ENCODE measurements around the gene HTR4. TPM values are rescaled to one million over a fixed set of nuclear protein-coding genes. Genes with fewer than 3 reads are reported as not detected.
"Not testable (repeated sequence)": the region's sequence is repeated elsewhere in the genome, so short reads cannot be mapped to it uniquely, and the experiment has no call there.

The HTR4 gene
- total RNA-seq, 2 experiments from 2014 or later: not detected

DNA sequence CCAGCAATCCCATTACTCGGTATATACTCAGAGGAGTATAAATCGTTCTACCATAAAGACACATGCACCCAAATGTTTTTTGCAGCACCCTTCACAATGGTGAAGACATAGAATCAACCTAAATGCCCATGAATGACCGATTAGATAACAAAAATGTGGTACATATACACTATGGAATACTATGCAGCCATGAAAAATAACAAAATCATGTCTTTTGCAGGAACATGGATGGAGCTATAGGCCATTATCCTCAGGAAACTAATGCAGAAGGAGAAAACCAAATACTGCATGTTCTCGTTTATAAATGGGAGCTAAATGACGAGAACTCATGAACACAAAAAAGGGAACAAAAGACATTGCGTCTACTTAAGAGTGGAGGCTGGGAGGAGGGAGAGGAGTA lies 114.5 kb downstream of the HTR4 start:
- intact Hi-C loops (cut with micrococcal nuclease): no loop called here
- Mint-ChIP-seq H3K9me3 (peaks cover 4% of the 10 kb centered on the region), H3K27me3 (peaks cover 15% of the 10 kb centered on the region), H3K4me3 (no peak overlapping the region), H3K4me1 (ENCODE audit: low read depth) (no peaks in the 10 kb centered on the region), H3K36me3 (ENCODE audit: low read depth) (no peaks in the 10 kb centered on the region), H3K27ac (no peak overlapping the region)
- TF ChIP-seq, protein P1, sequence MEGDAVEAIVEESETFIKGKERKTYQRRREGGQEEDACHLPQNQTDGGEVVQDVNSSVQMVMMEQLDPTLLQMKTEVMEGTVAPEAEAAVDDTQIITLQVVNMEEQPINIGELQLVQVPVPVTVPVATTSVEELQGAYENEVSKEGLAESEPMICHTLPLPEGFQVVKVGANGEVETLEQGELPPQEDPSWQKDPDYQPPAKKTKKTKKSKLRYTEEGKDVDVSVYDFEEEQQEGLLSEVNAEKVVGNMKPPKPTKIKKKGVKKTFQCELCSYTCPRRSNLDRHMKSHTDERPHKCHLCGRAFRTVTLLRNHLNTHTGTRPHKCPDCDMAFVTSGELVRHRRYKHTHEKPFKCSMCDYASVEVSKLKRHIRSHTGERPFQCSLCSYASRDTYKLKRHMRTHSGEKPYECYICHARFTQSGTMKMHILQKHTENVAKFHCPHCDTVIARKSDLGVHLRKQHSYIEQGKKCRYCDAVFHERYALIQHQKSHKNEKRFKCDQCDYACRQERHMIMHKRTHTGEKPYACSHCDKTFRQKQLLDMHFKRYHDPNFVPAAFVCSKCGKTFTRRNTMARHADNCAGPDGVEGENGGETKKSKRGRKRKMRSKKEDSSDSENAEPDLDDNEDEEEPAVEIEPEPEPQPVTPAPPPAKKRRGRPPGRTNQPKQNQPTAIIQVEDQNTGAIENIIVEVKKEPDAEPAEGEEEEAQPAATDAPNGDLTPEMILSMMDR (IDR thresholded peaks at IDR 0.05): no peak
- ATAC-seq: no peak
- ChIA-PET CTCF (interaction anchor here (3.1 kb wide), 1 partner anchor 191 kb away, joined by 8 read pairs; no protein-coding TSS in a partner anchor), POLR2A (no interaction called here)
- DNase-seq: no peak

- no peak overlapping the region for H3K27ac Mint-ChIP-seq
- no peak for ATAC-seq
- intact Hi-C loops (cut with micrococcal nuclease): no loop called here
- H3K9me3 Mint-ChIP-seq: peaks cover 5% of the 10 kb centered on the region
- peaks cover 24% of the 10 kb centered on the region for H3K27me3 Mint-ChIP-seq
- ChIA-PET CTCF (interaction anchor here (1.5 kb wide), 1 partner anchor 196 kb away, joined by 3 read pairs; no protein-coding TSS in a partner anchor), POLR2A (no interaction called here)
- no peaks in the 10 kb centered on the region for H3K36me3 Mint-ChIP-seq (ENCODE audit: low read depth)
- TF ChIP-seq, protein P1 (IDR thresholded peaks at IDR 0.05): no peak
- H3K4me3 Mint-ChIP-seq: no peak overlapping the region
- no peaks in the 10 kb centered on the region for H3K4me1 Mint-ChIP-seq (ENCODE audit: low read depth)
- DNase-seq: no peak
Observed at GRCh38 chr5:148535190-148535589, 119.1 kb downstream of the HTR4 start.

DNA sequence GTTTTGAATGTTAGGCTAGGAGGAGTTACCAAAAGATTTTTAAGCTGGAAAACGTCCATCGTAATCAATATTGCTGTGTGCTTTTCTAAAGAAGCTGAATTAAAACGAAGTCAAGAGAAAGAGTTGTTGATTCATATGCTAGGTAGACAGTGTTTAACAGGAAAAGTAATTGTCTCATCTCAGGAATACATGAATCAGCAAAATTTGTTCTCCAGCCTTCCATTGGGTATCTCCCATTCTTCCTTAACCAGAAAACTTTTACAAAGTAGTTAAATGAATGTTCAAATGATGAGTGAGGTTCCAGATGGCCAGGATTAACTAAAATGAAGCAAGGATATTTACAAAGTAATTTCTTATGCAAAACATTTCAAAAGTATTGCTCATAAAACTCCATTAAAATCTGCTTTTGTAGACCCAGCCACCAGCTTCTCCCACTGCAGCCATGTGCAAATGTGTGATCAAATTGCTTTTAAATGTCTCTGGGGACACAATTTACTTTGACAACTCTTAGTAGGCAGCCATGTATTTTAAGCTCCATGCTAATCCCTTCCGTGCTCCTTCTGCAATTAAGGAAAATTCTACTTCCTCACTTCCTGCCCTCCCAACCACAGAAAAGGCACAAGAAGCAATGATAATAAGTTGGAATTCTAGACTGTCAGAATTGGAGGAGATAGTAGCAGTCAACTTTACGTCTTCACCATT lies 121.2 kb downstream of the HTR4 start:
- POLR2A ChIA-PET: no interaction called here
- DNase-seq (no peak), ATAC-seq (no peak)
- no peak overlapping the region for H3K4me3 Mint-ChIP-seq
- H3K36me3 Mint-ChIP-seq (ENCODE audit: low read depth): peaks cover 2% of the 10 kb centered on the region
- CTCF ChIA-PET: interaction anchor here (1.4 kb wide), 1 partner anchor 10 kb away, joined by 5 read pairs; no protein-coding TSS in a partner anchor
- peaks cover 9% of the 10 kb centered on the region for H3K9me3 Mint-ChIP-seq
- no peaks in the 10 kb centered on the region for H3K4me1 Mint-ChIP-seq (ENCODE audit: low read depth)
- TF ChIP-seq, protein P1 (IDR thresholded peaks at IDR 0.05): no peak
- no peak overlapping the region for H3K27ac Mint-ChIP-seq
- peaks cover 22% of the 10 kb centered on the region for H3K27me3 Mint-ChIP-seq
- intact Hi-C loops (cut with micrococcal nuclease): no loop called here

DNA sequence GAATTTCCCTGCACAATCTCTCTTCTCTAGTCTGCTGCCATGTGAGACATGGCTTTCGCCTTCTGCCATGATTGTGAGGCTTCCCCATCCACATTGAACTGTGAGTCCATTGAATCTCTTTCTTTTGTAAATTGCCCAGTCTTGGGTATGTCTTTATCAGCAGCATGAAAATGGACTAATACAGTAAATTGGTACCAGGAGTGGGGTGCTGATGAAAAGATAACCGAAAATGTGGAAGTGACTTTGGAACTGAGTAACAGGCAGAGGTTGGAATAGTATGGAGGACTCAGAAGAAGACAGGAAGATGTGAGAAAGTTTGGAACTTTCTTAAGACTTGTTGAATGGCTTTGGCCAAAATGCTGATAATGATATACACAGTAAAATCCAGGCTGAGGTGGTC lies 124.9 kb downstream of the HTR4 start:
- H3K27me3 Mint-ChIP-seq: peaks cover 10% of the 10 kb centered on the region
- CTCF ChIA-PET: interaction anchor here (1.4 kb wide), 1 partner anchor 201 kb away, joined by 4 read pairs; no protein-coding TSS in a partner anchor
- H3K27ac Mint-ChIP-seq; intact Hi-C loops (cut with micrococcal nuclease); DNase-seq; H3K36me3 Mint-ChIP-seq (ENCODE audit: low read depth); H3K4me3 Mint-ChIP-seq; ATAC-seq; H3K4me1 Mint-ChIP-seq (ENCODE audit: low read depth); H3K9me3 Mint-ChIP-seq; POLR2A ChIA-PET: not testable (repeated sequence)

DNA sequence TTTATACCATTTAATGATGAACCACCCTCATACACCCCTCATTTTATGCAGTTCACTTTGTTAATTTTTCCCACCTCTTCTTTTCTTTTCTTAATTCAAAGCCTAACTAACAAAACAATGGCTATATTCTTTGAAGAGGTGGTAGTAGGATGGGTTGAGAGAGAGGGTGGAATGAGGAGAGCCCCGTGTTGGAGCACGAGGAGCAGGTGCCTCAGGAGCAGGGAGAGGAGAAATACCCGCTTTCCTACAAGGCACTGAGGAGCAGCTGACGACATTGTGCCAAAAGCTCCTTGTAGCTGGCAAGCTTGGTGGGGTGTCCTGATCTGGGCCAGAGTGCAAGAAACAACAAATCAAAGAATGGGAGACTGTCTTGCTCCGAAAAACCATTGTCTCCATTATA lies 129.6 kb downstream of the HTR4 start:
- TF ChIP-seq, protein P1 (IDR thresholded peaks at IDR 0.05): no peak
- H3K4me1 Mint-ChIP-seq (ENCODE audit: low read depth): no peaks in the 10 kb centered on the region
- H3K27ac Mint-ChIP-seq: no peak overlapping the region
- intact Hi-C loops (cut with micrococcal nuclease): no loop called here
- no peak for ATAC-seq
- no peak overlapping the region for H3K4me3 Mint-ChIP-seq
- ChIA-PET CTCF (no interaction called here), POLR2A (no interaction called here)
- H3K27me3 Mint-ChIP-seq: peaks cover 10% of the 10 kb centered on the region
- peaks cover 2% of the 10 kb centered on the region for H3K36me3 Mint-ChIP-seq (ENCODE audit: low read depth)
- no peak for DNase-seq
- peaks cover 7% of the 10 kb centered on the region for H3K9me3 Mint-ChIP-seq

Measured in activated CD8-positive, alpha-beta T cell treated with anti-CD3 and anti-CD28 coated beads for 36 hours (primary cell).